CD4-positive, alpha-beta T cell treated with Interleukin-4 for 1 hour (primary cell): Measurements from ENCODE around the gene CORIN.
A peak's percentile ranks its signal among the peaks of the same experiment; 100 is the strongest.

Experiments used
- DNase-seq, 2 donors: peaks; one replicate each; pipeline ENCODE4 v3.0.0-alpha.2; 2020 to 2022

CORIN gene

GRCh38 chr4:47837908-47838294 lies at the start of gene CORIN:
CORIN (minus strand) TSS chr4:47838067; CDS start chr4:47837949, 118 bp downstream.
- DNase-seq: no peak

- no peak for DNase-seq
These were observed 44.4 kb upstream of the CORIN start for GRCh38 chr4:47882228-47882627.

GRCh38 chr4:47879458-47879857 lies 41.6 kb upstream of the CORIN start:
- no peak for DNase-seq

GRCh38 chr4:47876784-47877546 lies 39.1 kb upstream of the CORIN start:
- no peak for DNase-seq

- DNase-seq: no peak
These were observed 38.4 kb upstream of the CORIN start for GRCh38 chr4:47876310-47876709.

GRCh38 chr4:47873877-47874541 lies 36.1 kb upstream of the CORIN start:
- no peak for DNase-seq

GRCh38 chr4:47863486-47863885 lies 25.6 kb upstream of the CORIN start:
- no peak for DNase-seq

GRCh38 chr4:47862297-47862696 lies 24.4 kb upstream of the CORIN start:
- DNase-seq: no peak

- no peak for DNase-seq
These were observed 22.4 kb upstream of the CORIN start for GRCh38 chr4:47860305-47860704.

GRCh38 chr4:47858006-47858405 lies 20.1 kb upstream of the CORIN start:
- DNase-seq: no peak

- no peak for DNase-seq
These were observed 18.8 kb upstream of the CORIN start for GRCh38 chr4:47856713-47857112.

- no peak for DNase-seq
These were observed 17.5 kb upstream of the CORIN start for GRCh38 chr4:47855350-47855749.

- no peak for DNase-seq
These were observed 14.3 kb upstream of the CORIN start for GRCh38 chr4:47852136-47852535.

GRCh38 chr4:47849466-47849865 lies 11.6 kb upstream of the CORIN start:
- DNase-seq: no peak

- no peak for DNase-seq
These were observed 10.2 kb upstream of the CORIN start for GRCh38 chr4:47848041-47848440.

GRCh38 chr4:47842985-47843384 lies 5.1 kb upstream of the CORIN start:
- DNase-seq: no peak

- no peak for DNase-seq
These were observed 2.4 kb upstream of the CORIN start for GRCh38 chr4:47840291-47840690.

GRCh38 chr4:47839259-47839658 lies 1.4 kb upstream of the CORIN start:
- peak; percentile 24 to 40 for DNase-seq

- no peak for DNase-seq
These were observed 578 bp upstream of the CORIN start for GRCh38 chr4:47838445-47838844.

- peak; percentile 28 to 39 for DNase-seq
These were observed 566 bp downstream of the CORIN start for GRCh38 chr4:47837094-47837907.

GRCh38 chr4:47836641-47837093 lies 1.2 kb downstream of the CORIN start:
- DNase-seq: peak; percentile 44

- no peak for DNase-seq
These were observed 2.4 kb downstream of the CORIN start for GRCh38 chr4:47835494-47835893.

GRCh38 chr4:47831026-47831679 lies 6.7 kb downstream of the CORIN start:
- DNase-seq: no peak
